Central memory CD4-positive, alpha-beta T cell (primary cell): ENCODE data around the gene DUS3L.
"Not testable (repeated sequence)": the region's sequence is repeated elsewhere in the genome, so short reads cannot be mapped to it uniquely, and the experiment has no call there.

ENCODE experiments used
- DNase-seq: peaks from one replicate; pipeline ENCODE4 v3.0.0; 2022

DUS3L gene

GRCh38 chr19:5767949-5768348 is 23.0 kb downstream of the DUS3L start:
- no peak for DNase-seq

- no peak for DNase-seq
These were observed 25.7 kb downstream of the DUS3L start for GRCh38 chr19:5765220-5765619.

DNA sequence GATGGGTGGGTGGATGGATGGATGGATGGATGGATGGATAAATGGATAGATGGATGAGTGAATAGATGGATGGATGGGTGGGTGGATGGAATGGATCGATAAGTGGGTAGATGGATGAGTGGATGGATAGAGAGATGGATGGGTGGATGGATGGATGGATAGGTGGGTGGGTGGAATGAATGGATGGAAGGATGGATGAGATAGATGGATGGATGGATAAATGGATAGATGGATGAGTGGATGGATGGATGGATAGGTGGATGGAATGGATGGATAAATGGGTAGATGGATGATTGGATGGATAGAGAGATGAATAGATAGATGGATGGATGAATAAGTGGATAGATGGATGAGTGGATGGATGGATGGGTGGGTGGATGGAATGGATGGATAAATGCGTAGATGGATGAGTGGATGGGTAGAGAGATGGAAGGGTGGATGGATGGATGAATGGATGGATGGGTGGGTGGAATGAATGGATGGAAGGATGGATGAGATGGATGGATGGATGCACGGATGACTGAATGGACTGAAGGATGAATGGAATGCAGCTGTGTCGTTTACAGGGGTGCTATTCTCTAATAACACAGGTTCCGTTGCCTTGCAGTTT is 28.2 kb downstream of the DUS3L start:
- no peak for DNase-seq

- DNase-seq, result no peak
These were observed 37.2 kb downstream of the DUS3L start for GRCh38 chr19:5753743-5754142.

DNA sequence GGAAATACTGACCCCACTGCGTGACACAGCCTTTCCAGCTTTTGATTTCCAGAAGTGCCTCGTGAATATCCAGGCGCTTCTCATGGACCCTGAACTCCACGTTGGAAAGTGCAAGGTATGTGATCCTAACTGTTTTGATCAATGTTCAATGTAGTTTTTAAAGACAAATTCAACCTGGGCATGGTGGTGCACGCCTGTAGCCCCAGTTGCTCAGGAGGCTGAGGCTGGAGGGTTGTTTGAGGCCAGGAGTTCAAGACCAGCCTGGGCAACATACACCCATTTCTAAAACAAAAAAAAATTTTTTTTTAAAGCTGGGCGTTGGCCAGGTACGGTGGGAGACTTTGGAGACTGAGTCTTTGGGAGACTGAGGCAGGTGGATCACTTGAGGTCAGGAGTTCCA is 39.3 kb downstream of the DUS3L start:
- no peak for DNase-seq

- no peak for DNase-seq
These were observed 41.5 kb downstream of the DUS3L start for GRCh38 chr19:5749505-5749904.

- DNase-seq, result not testable (repeated sequence)
These were observed 42.0 kb downstream of the DUS3L start for GRCh38 chr19:5748920-5749319.

DNA sequence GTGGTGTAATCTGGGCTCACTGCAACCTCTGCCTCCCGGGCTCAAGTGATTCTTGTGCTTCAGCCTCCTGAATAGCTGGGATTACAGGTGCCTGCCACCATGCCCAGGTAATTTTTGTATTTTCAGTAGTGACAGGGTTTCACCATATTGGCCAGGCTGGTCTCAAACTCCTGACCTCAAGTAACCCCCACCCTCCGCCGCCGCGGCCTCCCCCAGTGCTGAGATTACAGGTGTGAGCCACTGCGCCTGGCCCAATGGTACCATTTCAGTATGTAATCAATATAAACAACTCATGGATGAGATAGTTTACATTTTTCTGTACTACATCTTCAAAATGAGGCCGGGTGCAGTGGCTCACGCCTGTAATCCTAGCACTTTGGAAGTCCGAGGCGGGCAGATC is 46.0 kb downstream of the DUS3L start:
- not testable (repeated sequence) for DNase-seq

GRCh38 chr19:5743630-5744029 is 47.3 kb downstream of the DUS3L start:
- no peak for DNase-seq

- no peak for DNase-seq
These were observed 48.9 kb downstream of the DUS3L start for GRCh38 chr19:5742051-5742450.

DNA sequence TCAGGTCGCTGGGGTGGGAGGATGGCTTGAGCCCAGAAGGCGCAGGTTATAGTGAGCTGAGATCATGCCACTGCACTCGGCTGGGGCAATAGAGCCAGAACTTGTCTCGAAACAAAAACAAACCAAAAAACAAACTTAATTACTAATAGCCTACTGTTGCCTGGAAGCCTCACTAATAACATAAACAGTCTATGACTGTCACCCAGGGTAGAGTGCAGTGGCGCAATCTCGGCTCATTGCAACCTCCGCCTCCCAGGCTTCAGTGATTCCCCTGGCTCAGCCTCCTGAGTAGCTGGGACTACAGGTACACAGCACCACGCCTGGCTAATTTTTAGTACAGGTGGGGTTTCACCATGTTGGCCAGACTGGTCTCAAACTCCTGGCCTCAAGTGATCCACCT is 52.5 kb downstream of the DUS3L start:
- no peak for DNase-seq
